WTC11 (cell line): ENCODE measurements around the gene EHD2. TPM values are rescaled to one million over a fixed set of nuclear protein-coding genes. Genes with fewer than 3 reads are reported as not detected.

Source experiments
- ATF3 ChIP-seq: sonication (generic); formaldehyde crosslinking; conservative IDR thresholded peaks from 2 replicates; pipeline ENCODE4 v1.8.1; 2022; ENCODE audit warnings: mild to moderate bottlenecking, missing genetic modification reagents
- ATF6 ChIP-seq: sonication (generic); formaldehyde crosslinking; IDR thresholded peaks from 2 replicates; pipeline ENCODE4 v1.8.1; 2023; ENCODE audit warnings: mild to moderate bottlenecking, missing genetic modification reagents
- CBFB ChIP-seq: sonication (generic); formaldehyde crosslinking; IDR thresholded peaks from 2 replicates; pipeline ENCODE4 v1.8.1; 2022; ENCODE audit warnings: mild to moderate bottlenecking, low read depth, missing genetic modification reagents
- CTCF ChIP-seq: fragments of 200-600 bp; IDR thresholded peaks from 2 replicates; pipeline ENCODE4 v1.8.0; 2022; ENCODE audit warnings: antibody characterized with exemption
- ERG ChIP-seq: fragments of 250-450 bp; sonication (Bioruptor Pico); IDR thresholded peaks from 2 replicates; pipeline ENCODE4 v1.8.0; 2021; ENCODE audit warnings: mild to moderate bottlenecking
- GRHL2 ChIP-seq: fragments of 250-450 bp; sonication (Bioruptor Pico); IDR thresholded peaks from 2 replicates; pipeline ENCODE4 v1.8.0; 2022; ENCODE audit warnings: mild to moderate bottlenecking, moderate library complexity; ENCODE audit not compliant: insufficient replicate concordance, severe bottlenecking
- IRF1 ChIP-seq: sonication (generic); formaldehyde crosslinking; IDR thresholded peaks from 2 replicates; pipeline ENCODE4 v1.8.0; 2023; ENCODE audit warnings: missing genetic modification reagents
- MXD4 ChIP-seq: fragments of 250-450 bp; sonication (Bioruptor Pico); IDR thresholded peaks from 2 replicates; pipeline ENCODE4 v1.8.0; 2021; ENCODE audit warnings: mild to moderate bottlenecking, moderate library complexity, borderline replicate concordance
- MYBL2 ChIP-seq: sonication (generic); formaldehyde crosslinking; IDR thresholded peaks from 2 replicates; pipeline ENCODE4 v1.8.1; 2023; ENCODE audit warnings: mild to moderate bottlenecking, moderate library complexity, missing genetic modification reagents
- SMAD4 ChIP-seq: sonication (generic); formaldehyde crosslinking; IDR thresholded peaks from 2 replicates; pipeline ENCODE4 v1.8.0; 2022; ENCODE audit warnings: mild to moderate bottlenecking, missing genetic modification reagents
- SP1 ChIP-seq: sonication (generic); formaldehyde crosslinking; conservative IDR thresholded peaks from 2 replicates; pipeline ENCODE4 v1.8.1; 2022; ENCODE audit warnings: missing genetic modification reagents
- USF1 ChIP-seq: sonication (generic); formaldehyde crosslinking; IDR thresholded peaks from 2 replicates; pipeline ENCODE4 v1.8.0; 2022; ENCODE audit warnings: mild to moderate bottlenecking, missing genetic modification reagents
- ZBTB21 ChIP-seq: sonication (generic); formaldehyde crosslinking; IDR thresholded peaks from 2 replicates; pipeline ENCODE4 v1.8.1; 2023; ENCODE audit warnings: mild to moderate bottlenecking, missing genetic modification reagents, borderline replicate concordance
- ZNF281 ChIP-seq: sonication (generic); formaldehyde crosslinking; IDR thresholded peaks from 2 replicates; pipeline ENCODE4 v1.8.0; 2023; ENCODE audit warnings: mild to moderate bottlenecking, missing genetic modification reagents
- ZNF423 ChIP-seq: fragments of 250-450 bp; sonication (Bioruptor Pico); IDR thresholded peaks from 2 replicates; pipeline ENCODE4 v2.1.2; 2022; ENCODE audit warnings: mild to moderate bottlenecking, moderate library complexity
- ZNF425 ChIP-seq: fragments of 250-450 bp; sonication (Bioruptor Pico); conservative IDR thresholded peaks from 2 replicates; pipeline ENCODE4 v1.9.0; 2021; ENCODE audit warnings: mild to moderate bottlenecking
- ZNF532 ChIP-seq: fragments of 250-450 bp; sonication (Bioruptor Pico); IDR thresholded peaks from 2 replicates; pipeline ENCODE4 v1.9.0; 2021; ENCODE audit warnings: mild to moderate bottlenecking, borderline replicate concordance
- ZSCAN18 ChIP-seq: fragments of 250-450 bp; sonication (Bioruptor Pico); IDR thresholded peaks from 2 replicates; pipeline ENCODE4 v2.1.2; 2022; ENCODE audit warnings: mild to moderate bottlenecking, moderate library complexity
- total RNA-seq: library from RNA; stranded (reverse); gene quantifications from 3 replicates; pipeline ENCODE4 v1.2.3, GENCODE V29; 2021

The EHD2 gene
- total RNA-seq, 1 experiment from 2014 or later = 11.8 TPM

- TF ChIP-seq ZNF281 (peak; percentile 8; the same call in 1 of the 2 replicates), MYBL2 (CRISPR knock-in tag) (peak; percentile 46; the same call in 1 of the 2 replicates), USF1 (CRISPR knock-in tag) (no peak), MXD4 (no peak), ATF6 (CRISPR knock-in tag) (no peak), IRF1 (CRISPR knock-in tag) (0 out of 2 replicates have a peak, but pooled peaks have one; percentile 23), ZSCAN18 (CRISPR knock-in tag) (no peak), SMAD4 (no peak), ERG (no peak), SP1 (CRISPR knock-in tag) (peak; percentile 99), ZNF425 (CRISPR knock-in tag) (no peak), ATF3 (CRISPR knock-in tag) (no peak), CBFB (CRISPR knock-in tag) (peak; percentile 32; the same call in 1 of the 2 replicates), ZBTB21 (CRISPR knock-in tag) (no peak), GRHL2 (CRISPR knock-in tag) (no peak), ZNF532 (no peak), ZNF423 (CRISPR knock-in tag) (peak; percentile 64), CTCF (no peak)
Measured at GRCh38 chr19:47778049-47778953, 65.1 kb downstream of the EHD2 start, which contains the start of gene SELENOW (continued).
